ENCODE measurements around the gene SEMA4C. TPM values are rescaled to one million over a fixed set of nuclear protein-coding genes. Genes with fewer than 3 reads are reported as not detected.

Gene SEMA4C
- total RNA-seq, 2 experiments from 2014 or later: 5.9 to 8.3 TPM

DNA sequence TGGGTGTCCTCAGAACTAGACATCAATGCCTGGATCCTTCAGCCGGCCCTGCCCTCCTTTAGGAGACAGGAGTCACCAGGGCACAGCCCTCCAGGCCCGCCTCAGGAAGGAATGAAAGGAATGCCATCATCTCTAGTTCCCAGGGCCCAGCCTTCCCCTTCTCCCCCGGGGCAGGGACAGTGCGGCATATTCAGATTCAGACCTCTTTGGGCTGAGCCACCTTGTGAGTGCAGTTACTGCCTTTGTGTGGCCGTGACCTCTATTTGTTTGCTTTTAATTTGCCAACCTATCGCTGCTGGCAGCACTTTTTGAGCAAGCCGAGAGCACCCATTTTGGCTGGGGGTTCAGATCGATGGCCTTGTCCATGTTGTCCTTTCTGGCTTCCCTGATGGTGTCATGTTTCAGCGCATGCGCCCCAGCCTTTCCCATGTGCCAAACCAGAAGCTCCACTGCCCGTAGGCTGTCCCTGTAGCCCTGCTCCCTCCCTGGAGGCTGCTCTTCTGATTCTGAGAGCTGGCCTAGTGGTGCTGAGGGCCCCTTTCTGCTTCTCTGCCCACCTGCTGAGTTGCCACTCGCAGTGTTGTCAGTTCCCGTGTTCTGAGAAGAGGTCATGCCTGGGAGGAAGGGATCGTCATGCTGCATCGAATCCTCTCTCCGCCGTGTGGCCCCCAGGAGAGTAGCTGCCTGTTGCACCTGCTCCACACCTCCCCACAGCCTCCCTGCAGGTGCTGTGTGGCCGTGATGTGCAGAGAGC is 36.9 kb downstream of the SEMA4C start:
- Mint-ChIP-seq H3K4me1 (no peaks in the 10 kb centered on the region), H3K36me3 (peaks cover 9% of the 10 kb centered on the region), H3K27me3 (no peaks in the 10 kb centered on the region), H3K4me3 (no peak overlapping the region), H3K9me3 (no peaks in the 10 kb centered on the region), H3K27ac (no peak overlapping the region)
- DNase-seq: no peak

GRCh38 chr2:96832408-96832753 is 37.5 kb downstream of the SEMA4C start:
- H3K27ac Mint-ChIP-seq: no peak overlapping the region
- peaks cover 9% of the 10 kb centered on the region for H3K36me3 Mint-ChIP-seq
- no peaks in the 10 kb centered on the region for H3K4me1 Mint-ChIP-seq
- H3K9me3 Mint-ChIP-seq: no peaks in the 10 kb centered on the region
- no peaks in the 10 kb centered on the region for H3K27me3 Mint-ChIP-seq
- no peak for DNase-seq
- H3K4me3 Mint-ChIP-seq: no peak overlapping the region

- Mint-ChIP-seq H3K27me3 (no peaks in the 10 kb centered on the region), H3K27ac (no peak overlapping the region), H3K36me3 (peaks cover 9% of the 10 kb centered on the region), H3K4me1 (no peaks in the 10 kb centered on the region), H3K4me3 (no peak overlapping the region), H3K9me3 (no peaks in the 10 kb centered on the region)
- DNase-seq: no peak
Measured at GRCh38 chr2:96831679-96832078, 38.2 kb downstream of the SEMA4C start.

DNA sequence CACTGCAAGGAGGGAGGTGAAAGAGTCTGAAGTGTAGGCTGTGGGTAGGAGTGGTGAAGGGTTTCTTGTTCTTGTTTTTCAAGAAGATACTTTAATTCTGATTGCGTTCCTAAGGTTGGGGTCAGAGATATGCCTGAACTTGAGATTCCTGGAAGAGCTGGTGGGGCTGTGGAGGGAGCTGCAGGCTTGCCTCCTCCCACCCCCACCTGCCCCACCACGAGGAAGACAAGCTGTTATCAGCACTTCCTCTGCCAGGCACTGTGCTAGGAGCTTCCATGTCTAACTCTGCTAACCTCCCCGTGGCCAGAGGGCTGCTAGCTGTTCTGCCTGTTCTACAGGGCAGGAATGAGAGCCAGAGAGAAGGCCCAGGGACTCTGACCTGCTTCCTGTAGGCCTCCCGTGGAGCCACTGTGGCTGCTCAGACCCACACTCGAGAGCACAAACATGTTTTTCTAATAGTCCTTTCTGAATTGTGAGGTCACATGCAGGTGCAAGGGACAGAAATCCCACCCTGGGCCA is 39.8 kb downstream of the SEMA4C start:
- no peak for DNase-seq
- no peak overlapping the region for H3K27ac Mint-ChIP-seq
- H3K4me1 Mint-ChIP-seq: no peaks in the 10 kb centered on the region
- no peaks in the 10 kb centered on the region for H3K27me3 Mint-ChIP-seq
- no peak overlapping the region for H3K4me3 Mint-ChIP-seq
- H3K36me3 Mint-ChIP-seq: peaks cover 11% of the 10 kb centered on the region
- no peaks in the 10 kb centered on the region for H3K9me3 Mint-ChIP-seq

- H3K27me3 Mint-ChIP-seq: no peaks in the 10 kb centered on the region
- no peaks in the 10 kb centered on the region for H3K9me3 Mint-ChIP-seq
- no peak overlapping the region for H3K27ac Mint-ChIP-seq
- H3K36me3 Mint-ChIP-seq: peaks cover 11% of the 10 kb centered on the region
- no peaks in the 10 kb centered on the region for H3K4me1 Mint-ChIP-seq
- DNase-seq: no peak
- H3K4me3 Mint-ChIP-seq: no peak overlapping the region
Measured at GRCh38 chr2:96828874-96829273, 41.0 kb downstream of the SEMA4C start.

- Mint-ChIP-seq H3K27ac (peak overlapping the region; percentile 26), H3K36me3 (peaks cover 11% of the 10 kb centered on the region), H3K9me3 (no peaks in the 10 kb centered on the region), H3K4me3 (no peak overlapping the region), H3K4me1 (no peaks in the 10 kb centered on the region), H3K27me3 (no peaks in the 10 kb centered on the region)
- DNase-seq: no peak
Measured at GRCh38 chr2:96828436-96828835, 41.4 kb downstream of the SEMA4C start.

GRCh38 chr2:96826546-96827278 is 43.2 kb downstream of the SEMA4C start:
- H3K9me3 Mint-ChIP-seq: no peaks in the 10 kb centered on the region
- no peak overlapping the region for H3K27ac Mint-ChIP-seq
- H3K36me3 Mint-ChIP-seq: peaks cover 8% of the 10 kb centered on the region
- H3K27me3 Mint-ChIP-seq: no peaks in the 10 kb centered on the region
- H3K4me3 Mint-ChIP-seq: no peak overlapping the region
- no peak for DNase-seq
- H3K4me1 Mint-ChIP-seq: no peaks in the 10 kb centered on the region

DNA sequence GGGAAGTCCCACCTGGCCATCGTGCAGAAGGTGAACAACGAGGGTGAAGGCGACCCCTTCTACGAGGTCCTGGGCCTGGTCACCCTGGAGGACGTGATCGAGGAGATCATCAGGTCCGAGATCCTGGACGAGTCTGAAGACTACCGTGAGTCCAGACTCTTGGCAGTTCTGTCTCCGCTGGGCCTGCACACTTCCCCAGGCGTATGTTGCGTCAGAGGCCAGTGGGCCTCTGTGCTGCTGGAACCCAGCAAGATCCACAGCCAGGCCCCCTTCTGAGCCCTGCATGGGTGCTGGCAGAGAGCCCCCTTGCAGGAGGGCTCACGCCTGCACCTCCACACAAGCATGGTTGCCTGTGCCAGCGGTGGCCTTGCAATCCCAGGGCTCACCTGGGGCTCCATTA is 44.8 kb downstream of the SEMA4C start:
- H3K4me3 Mint-ChIP-seq: no peak overlapping the region
- H3K27me3 Mint-ChIP-seq: no peaks in the 10 kb centered on the region
- peaks cover 14% of the 10 kb centered on the region for H3K4me1 Mint-ChIP-seq
- H3K27ac Mint-ChIP-seq: no peak overlapping the region
- no peak for DNase-seq
- no peaks in the 10 kb centered on the region for H3K9me3 Mint-ChIP-seq
- H3K36me3 Mint-ChIP-seq: peaks cover 9% of the 10 kb centered on the region

DNA sequence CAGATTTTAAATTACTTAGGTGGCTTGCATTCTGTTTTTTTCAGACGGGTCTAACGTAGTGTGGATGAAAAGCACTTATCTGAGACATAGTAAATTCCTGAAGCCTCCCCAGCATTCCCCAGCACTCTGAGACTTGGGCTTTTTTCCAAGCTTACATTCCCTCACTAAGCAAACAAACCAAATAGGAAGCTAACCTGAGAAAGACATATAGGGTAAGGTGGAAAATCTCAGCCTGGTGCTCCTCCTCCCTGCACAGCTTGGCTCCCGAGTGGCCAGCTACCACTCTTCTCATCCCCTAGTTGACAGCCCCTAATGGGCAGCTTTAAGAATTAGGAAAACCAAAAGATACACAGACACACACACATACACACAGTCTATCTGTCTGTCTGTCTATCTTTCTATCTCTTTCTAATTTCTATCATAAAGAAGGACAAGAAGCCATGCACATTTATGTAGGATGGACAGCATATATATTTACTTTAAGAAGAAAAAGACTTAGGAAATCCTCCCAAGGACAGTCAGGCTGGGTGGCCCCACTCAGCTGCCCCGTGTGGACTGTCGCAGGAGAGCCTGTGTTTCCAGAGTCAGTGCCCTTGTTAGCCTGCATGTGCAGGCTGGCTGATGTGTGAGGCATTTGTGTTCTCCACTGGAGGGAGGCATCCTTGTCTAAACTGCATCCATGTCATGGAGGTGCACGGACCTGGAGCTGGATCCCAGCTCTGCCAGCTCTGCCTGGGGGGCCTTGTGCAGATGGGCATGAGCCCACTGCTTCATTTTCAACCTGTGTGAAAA is 45.6 kb downstream of the SEMA4C start:
- Mint-ChIP-seq H3K36me3 (peaks cover 5% of the 10 kb centered on the region), H3K4me1 (peaks cover 21% of the 10 kb centered on the region), H3K9me3 (no peaks in the 10 kb centered on the region), H3K27ac (no peak overlapping the region), H3K27me3 (no peaks in the 10 kb centered on the region), H3K4me3 (no peak overlapping the region)
- no peak for DNase-seq

DNA sequence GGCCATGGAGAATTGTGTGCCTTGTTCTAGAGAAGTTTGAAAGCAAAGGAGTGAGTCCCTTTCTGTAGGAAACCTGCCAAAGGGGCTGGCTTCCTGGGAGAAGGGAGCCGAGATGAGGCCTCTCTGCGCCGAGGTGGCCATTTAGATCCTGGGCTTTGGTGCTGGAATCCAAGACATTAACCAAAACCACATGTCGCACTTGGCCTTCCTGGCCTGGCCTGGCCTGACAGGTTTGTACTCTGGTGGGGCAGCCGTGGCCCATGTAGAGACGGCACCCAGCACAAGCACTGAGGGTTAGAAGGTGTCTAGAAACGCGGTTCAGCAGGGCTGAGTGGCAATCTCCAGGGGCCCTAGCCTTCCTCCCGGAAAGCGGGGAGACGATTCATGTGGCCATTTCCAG is 46.7 kb downstream of the SEMA4C start:
- Mint-ChIP-seq H3K4me1 (peaks cover 31% of the 10 kb centered on the region), H3K27me3 (no peaks in the 10 kb centered on the region), H3K4me3 (no peak overlapping the region), H3K36me3 (peaks cover 8% of the 10 kb centered on the region), H3K27ac (no peak overlapping the region), H3K9me3 (no peaks in the 10 kb centered on the region)
- DNase-seq: no peak

- H3K27ac Mint-ChIP-seq: no peak overlapping the region
Measured at GRCh38 chr2:96822786-96823185, 47.1 kb downstream of the SEMA4C start.

GRCh38 chr2:96821113-96821675 is 48.7 kb downstream of the SEMA4C start:
- no peaks in the 10 kb centered on the region for H3K9me3 Mint-ChIP-seq
- no peak overlapping the region for H3K4me3 Mint-ChIP-seq
- no peak overlapping the region for H3K27ac Mint-ChIP-seq
- DNase-seq: no peak
- H3K36me3 Mint-ChIP-seq: peaks cover 14% of the 10 kb centered on the region
- peaks cover 41% of the 10 kb centered on the region for H3K4me1 Mint-ChIP-seq
- no peaks in the 10 kb centered on the region for H3K27me3 Mint-ChIP-seq

More at GRCh38 chr2:96822786-96823185, 47.1 kb downstream of the SEMA4C start:
- no peak overlapping the region for H3K4me3 Mint-ChIP-seq
- no peaks in the 10 kb centered on the region for H3K27me3 Mint-ChIP-seq
- H3K4me1 Mint-ChIP-seq: peaks cover 36% of the 10 kb centered on the region
- no peak for DNase-seq
- no peaks in the 10 kb centered on the region for H3K9me3 Mint-ChIP-seq
- H3K36me3 Mint-ChIP-seq: peaks cover 12% of the 10 kb centered on the region

DNA sequence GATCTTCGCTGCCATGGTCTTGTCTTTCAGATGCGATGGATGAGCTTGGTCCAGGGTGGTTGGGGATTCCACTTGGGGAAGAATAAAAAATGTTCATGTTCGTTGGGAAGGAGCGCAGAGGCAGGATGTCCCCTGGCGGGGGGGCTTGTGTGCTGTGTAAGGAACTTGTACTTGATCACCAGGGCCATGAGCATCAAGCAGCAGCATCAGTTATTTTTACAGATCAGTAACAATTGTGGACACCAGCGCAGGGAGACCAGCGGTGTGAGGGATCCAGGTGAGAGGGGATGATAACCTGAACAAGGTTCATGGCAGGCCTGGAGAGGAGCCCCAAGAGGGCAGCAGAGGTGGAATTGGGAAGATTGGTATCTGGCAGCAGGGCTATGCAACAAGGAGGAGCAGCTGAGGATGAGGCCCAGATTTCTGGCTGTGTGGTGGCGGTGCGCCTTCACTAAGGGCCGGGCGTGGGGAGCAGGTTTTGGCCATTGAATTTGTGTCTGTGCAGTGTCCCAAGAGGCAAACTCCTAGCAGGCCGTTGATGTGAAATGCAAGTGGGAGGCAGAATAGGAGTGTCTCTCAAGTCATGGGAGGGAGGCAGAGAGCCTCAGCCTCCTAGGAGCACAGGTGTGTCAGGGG is 49.9 kb downstream of the SEMA4C start:
- no peaks in the 10 kb centered on the region for H3K9me3 Mint-ChIP-seq
- peak overlapping the region; percentile 2 for H3K4me3 Mint-ChIP-seq
- H3K4me1 Mint-ChIP-seq: peaks cover 46% of the 10 kb centered on the region
- H3K36me3 Mint-ChIP-seq: peaks cover 12% of the 10 kb centered on the region
- H3K27me3 Mint-ChIP-seq: no peaks in the 10 kb centered on the region
- no peak overlapping the region for H3K27ac Mint-ChIP-seq
- no peak for DNase-seq

DNA sequence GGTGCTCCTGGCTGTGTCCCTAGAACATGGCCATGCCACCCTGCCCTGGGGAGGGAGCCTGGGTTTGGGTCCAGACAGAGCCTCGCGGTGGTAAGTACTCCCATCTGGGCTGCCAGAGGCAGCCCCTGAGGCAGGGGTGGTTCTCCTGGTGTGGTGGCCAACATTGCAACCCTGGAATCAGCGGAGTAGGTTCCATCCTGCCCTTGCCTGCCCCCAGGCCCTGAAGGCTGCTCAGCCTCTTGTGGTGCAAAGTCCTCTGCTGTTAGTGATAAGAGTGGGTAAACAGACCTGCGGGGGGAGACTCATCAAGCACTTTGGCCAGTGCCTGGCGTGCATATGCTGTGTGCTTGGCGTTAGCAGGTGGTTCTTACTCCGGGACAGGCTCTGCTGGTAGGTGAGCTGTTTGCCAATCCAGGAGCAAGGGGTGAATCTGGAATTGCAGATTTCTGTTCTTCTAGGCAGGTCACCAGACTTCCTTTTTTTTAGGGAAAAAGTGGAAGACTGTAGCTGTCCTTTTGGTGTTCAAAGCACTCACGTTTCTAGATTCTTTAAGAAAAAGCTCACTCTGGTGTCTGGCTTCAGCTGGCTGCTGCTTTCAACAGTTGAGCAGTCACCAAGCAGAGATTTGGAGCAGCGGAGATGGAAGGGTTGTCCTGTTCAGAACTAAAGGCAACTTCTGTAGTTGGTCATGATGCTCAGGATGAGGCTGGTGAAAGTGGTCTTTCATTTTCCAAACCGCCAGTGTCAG is 50.6 kb downstream of the SEMA4C start:
- Mint-ChIP-seq H3K4me3 (peak overlapping the region; percentile 75), H3K36me3 (peaks cover 12% of the 10 kb centered on the region), H3K4me1 (peaks cover 49% of the 10 kb centered on the region), H3K27me3 (no peaks in the 10 kb centered on the region), H3K9me3 (no peaks in the 10 kb centered on the region), H3K27ac (no peak overlapping the region)
- DNase-seq: no peak
